Measurements from ENCODE around the gene PRSS38. TPM values are rescaled to one million over a fixed set of nuclear protein-coding genes. Genes with fewer than 3 reads are reported as not detected.

PRSS38 gene
- total and polyA plus RNA-seq, 2 experiments from 2014 or later: not detected

DNA sequence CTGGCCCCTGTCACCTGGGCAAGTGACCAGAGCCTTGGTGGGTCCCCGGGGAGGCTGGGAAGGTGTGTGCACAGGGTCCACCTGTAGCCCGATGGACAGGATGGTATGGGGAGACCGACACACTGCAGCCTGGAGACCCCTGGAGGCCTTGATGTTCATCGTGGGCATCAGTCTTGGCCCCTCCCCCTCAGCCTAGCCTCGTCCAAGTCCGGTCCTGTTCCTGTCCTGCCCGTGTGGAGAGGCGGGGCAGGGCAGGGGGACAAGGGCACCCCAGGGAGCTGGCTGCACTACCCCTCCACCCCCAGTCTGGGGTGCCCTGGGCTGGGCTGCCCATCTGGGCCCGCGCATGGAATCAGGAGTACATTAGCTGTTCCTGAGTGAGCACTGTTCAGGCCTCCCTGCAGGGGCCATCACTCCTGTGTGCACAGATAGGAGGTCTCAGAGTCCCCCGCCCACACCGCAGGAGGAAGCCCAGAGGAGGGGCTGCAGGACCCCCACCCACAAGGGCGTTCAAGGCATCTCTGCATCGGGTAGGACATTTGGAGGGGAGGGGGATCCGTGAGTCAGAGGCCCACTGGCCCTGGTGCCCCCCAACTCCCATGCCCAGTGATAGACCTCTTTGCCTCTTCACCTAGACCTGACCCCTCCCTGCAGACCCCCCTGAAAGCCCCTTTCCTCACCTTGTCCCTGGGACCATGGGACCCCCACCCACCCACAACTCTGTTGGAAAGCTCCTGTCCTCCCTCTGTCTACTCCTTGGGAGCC lies 69.1 kb downstream of the PRSS38 start (continued):
- TF ChIP-seq, protein P1, sequence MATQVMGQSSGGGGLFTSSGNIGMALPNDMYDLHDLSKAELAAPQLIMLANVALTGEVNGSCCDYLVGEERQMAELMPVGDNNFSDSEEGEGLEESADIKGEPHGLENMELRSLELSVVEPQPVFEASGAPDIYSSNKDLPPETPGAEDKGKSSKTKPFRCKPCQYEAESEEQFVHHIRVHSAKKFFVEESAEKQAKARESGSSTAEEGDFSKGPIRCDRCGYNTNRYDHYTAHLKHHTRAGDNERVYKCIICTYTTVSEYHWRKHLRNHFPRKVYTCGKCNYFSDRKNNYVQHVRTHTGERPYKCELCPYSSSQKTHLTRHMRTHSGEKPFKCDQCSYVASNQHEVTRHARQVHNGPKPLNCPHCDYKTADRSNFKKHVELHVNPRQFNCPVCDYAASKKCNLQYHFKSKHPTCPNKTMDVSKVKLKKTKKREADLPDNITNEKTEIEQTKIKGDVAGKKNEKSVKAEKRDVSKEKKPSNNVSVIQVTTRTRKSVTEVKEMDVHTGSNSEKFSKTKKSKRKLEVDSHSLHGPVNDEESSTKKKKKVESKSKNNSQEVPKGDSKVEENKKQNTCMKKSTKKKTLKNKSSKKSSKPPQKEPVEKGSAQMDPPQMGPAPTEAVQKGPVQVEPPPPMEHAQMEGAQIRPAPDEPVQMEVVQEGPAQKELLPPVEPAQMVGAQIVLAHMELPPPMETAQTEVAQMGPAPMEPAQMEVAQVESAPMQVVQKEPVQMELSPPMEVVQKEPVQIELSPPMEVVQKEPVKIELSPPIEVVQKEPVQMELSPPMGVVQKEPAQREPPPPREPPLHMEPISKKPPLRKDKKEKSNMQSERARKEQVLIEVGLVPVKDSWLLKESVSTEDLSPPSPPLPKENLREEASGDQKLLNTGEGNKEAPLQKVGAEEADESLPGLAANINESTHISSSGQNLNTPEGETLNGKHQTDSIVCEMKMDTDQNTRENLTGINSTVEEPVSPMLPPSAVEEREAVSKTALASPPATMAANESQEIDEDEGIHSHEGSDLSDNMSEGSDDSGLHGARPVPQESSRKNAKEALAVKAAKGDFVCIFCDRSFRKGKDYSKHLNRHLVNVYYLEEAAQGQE (IDR thresholded peaks at IDR 0.05; ENCODE audit: unreplicated experiment): no peak
- TF ChIP-seq ETS1 (IDR thresholded peaks at IDR 0.05) (no peak), EZH2phosphoT487 (IDR thresholded peaks at IDR 0.05; ENCODE audit: unreplicated experiment) (no peak), CREB1 (CRISPR knock-in tag; IDR thresholded peaks at IDR 0.05; ENCODE audit: low read depth) (no peak), ZNF331 (CRISPR knock-in tag; IDR thresholded peaks at IDR 0.05; ENCODE audit: low read depth) (no peak), STAT1 (IDR thresholded peaks at IDR 0.05; ENCODE audit: unreplicated experiment) (no peak), ZNF114 (CRISPR knock-in tag; IDR thresholded peaks at IDR 0.05) (no peak)

DNA sequence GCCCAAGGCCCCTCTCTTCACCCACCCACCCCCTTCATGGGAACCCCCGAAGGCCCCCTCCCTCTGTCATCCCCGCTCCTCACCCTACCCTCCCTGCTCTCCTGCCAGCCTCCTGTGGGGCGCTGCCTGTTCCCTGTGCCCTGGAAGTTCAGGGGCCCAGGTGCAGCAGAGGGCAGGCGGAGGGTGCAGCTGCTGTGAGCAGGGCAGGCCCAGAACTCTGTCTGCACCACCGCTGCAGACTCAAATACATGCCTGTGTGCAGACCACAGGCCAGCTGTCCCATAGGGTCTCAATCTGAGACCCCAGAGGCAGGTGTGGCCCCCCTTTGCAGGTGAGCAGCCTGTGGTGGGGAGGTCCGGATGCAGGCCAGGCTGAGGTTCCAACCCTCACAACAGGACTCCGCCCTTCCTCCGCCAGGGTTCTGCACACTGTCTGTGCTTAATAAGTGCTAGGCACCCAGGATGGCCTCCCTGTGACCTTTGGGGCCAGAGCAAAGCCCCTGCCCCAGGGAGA lies 69.7 kb downstream of the PRSS38 start:
- Histone ChIP-seq H3K27me3 (ENCODE audit: insufficient read depth) (no peaks in the 10 kb centered on the region), H3F3A (replicated peaks; ENCODE audit: low read depth) (no peaks in the 10 kb centered on the region), H3K79me2 (replicated peaks; ENCODE audit: insufficient read depth) (no peaks in the 10 kb centered on the region), H2AFZ (no peak overlapping the region), H3K27ac (ENCODE audit: low read depth) (no peak overlapping the region), H3K36me3 (ENCODE audit: insufficient read depth) (no peaks in the 10 kb centered on the region), H3K4me3 (no peak overlapping the region), H4K20me1 (replicated peaks; ENCODE audit: insufficient read depth) (no peaks in the 10 kb centered on the region), H3K4me2 (no peak overlapping the region), H3K4me1 (ENCODE audit: insufficient read depth) (peaks cover 6% of the 10 kb centered on the region; the same call in 1 of the 2 replicates), H3K9me2 (ENCODE audit: insufficient read depth) (no peaks in the 10 kb centered on the region)
- Mint-ChIP-seq H3K36me3 (ENCODE audit: low read depth) (peaks cover 2% of the 10 kb centered on the region; the same call in 1 of the 3 replicates), H3K4me1 (peaks cover 8% of the 10 kb centered on the region), H3K27ac (no peak overlapping the region), H3K4me3 (no peak overlapping the region), H3K9me3 (no peaks in the 10 kb centered on the region), H3K27me3 (ENCODE audit: insufficient read depth, low read depth, poor library complexity) (peaks cover 10% of the 10 kb centered on the region)
- ATAC-seq: no peak
- TF ChIP-seq ZNF331 (CRISPR knock-in tag; IDR thresholded peaks at IDR 0.05; ENCODE audit: low read depth) (no peak), EZH2phosphoT487 (IDR thresholded peaks at IDR 0.05; ENCODE audit: unreplicated experiment) (no peak), ETS1 (IDR thresholded peaks at IDR 0.05) (no peak)
- no peak for DNase-seq (ENCODE audit: low spot score)
